Body of pancreas (tissue), 4 donors: ENCODE data around the gene DCANP1. TPM values are rescaled to one million over a fixed set of nuclear protein-coding genes. Genes with fewer than 3 reads are reported as not detected.
A peak's percentile ranks its signal among the peaks of the same experiment; 100 is the strongest.

ENCODE experiments used
- ATAC-seq: fragments of 150-250 bp; one replicate; pipeline ENCODE4 v1.9.1; 2016
- DNase-seq, 4 donors: peaks; one replicate each; pipeline ENCODE4 v3.0.0-alpha.2; 2019
- H3K27ac ChIP-seq, 4 donors: fragments of 200-600 bp; sonication (generic); 1 replicate in 3 of 4; 2 replicates in 1 of 4; pipeline versions ENCODE4 v1.5.1 to v1.6.1; 2016 to 2019; ENCODE audit warnings: mild to moderate bottlenecking in 1 of 4, mixed read lengths in 1 of 4, moderate library complexity in 1 of 4
- H3K27me3 ChIP-seq, 2 donors: fragments of 200-600 bp; sonication (generic); one replicate each; pipeline ENCODE4 v1.6.0; 2016; ENCODE audit warnings: mild to moderate bottlenecking in 1 of 2
- H3K36me3 ChIP-seq, 2 donors: fragments of 200-600 bp; sonication (generic); replicated peaks in 1 of 2; 2 replicates each; pipeline ENCODE4 v1.5.1; 2016; ENCODE audit warnings: low read depth in 2 of 2; ENCODE audit not compliant: insufficient read depth in 1 of 2
- H3K4me1 ChIP-seq: fragments of 200-600 bp; sonication (generic); one replicate; pipeline ENCODE4 v1.6.0; 2016
- H3K4me3 ChIP-seq, 2 donors: fragments of 200-600 bp; sonication (generic); 1 replicate in 1 of 2; 2 replicates in 1 of 2; pipeline ENCODE4 v1.5.1; 2016 to 2019
- H3K9me3 ChIP-seq, 3 donors: fragments of 200-600 bp; sonication (generic); 1 replicate in 2 of 3; 2 replicates in 1 of 3; pipeline ENCODE4 v1.5.1; 2016
- POLR2A ChIP-seq, 3 donors: fragments of 450-650 bp; IDR thresholded peaks; one replicate each; pipeline ENCODE4 v1.6.1; 2016; ENCODE audit warnings: antibody characterized with exemption in 3 of 3, mild to moderate bottlenecking in 2 of 3
- WGBS, 2 donors: methylation state at CpG; one replicate each; pipeline ENCODE4 v1.1.5; 2017; 5-methylcytosine and 5-hydroxymethylcytosine counted together
- intact Hi-C: fragments of 100-400 bp; cut with DNase I; formaldehyde crosslinking; loops from one replicate; pipeline ENCODE4 v1.15.1; 2023
- total RNA-seq, 2 donors: library from RNA; depleted of rRNA; stranded (reverse); fragments of >200 nt; gene quantifications; one replicate each; pipeline ENCODE4 v1.1.0, GENCODE V29; 2016
- TF ChIP-seq, protein P1 (sequence below), 7 experiments: fragments of 450-650 bp in 4 of 7; fragments of 200-600 bp in 3 of 7; sonication (generic) in 3 of 7; IDR thresholded peaks; one replicate each; pipeline ENCODE4 v1.5.1; 2016 to 2019; ENCODE audit warnings: antibody characterized with exemption in 7 of 7

The DCANP1 gene
- total RNA-seq, 2 donors from 2014 or later, result under 0.01 TPM; not detected in 1

DNA sequence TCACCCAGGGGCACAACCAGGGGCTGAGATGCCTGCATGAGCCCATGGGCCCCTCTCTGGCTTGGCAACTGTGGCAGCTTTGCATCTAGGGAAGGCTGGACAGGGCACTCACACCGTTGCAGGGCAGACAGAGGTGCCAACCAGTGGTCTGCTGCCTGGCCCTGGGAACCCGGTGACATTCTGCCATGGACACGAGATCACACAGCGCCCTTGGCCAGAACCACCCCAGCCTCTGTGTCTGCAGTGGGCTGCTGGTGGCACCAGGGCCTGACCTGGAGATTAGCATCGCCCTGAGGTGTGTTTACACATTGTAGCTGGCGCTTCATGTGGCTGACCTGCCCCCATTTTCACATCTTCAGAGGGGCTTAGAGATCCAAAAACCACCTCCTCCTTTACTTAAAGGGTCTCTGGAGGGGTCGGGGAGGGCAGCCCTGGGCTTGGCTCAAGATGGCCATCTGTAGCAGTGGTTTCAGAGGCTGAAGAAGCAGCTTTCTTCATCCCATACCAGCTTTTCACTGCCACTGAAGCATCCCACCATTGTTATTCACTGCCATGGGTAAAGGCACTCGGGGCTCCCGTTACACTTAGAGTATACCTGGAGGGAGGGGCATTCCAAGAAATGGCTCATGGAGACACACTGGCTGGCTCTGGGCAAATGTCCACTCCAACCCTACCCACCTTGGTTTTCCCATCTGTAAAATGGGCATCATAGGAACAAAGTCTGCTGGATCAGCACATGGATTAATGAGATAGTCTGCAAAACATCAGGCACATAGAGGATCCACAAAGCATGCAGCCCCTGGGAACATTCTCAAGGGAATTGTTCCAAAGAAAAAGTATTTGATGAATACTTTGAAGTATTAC is 11.4 kb downstream of the DCANP1 start:
- Histone ChIP-seq H3K27ac (no peak overlapping the region), H3K9me3 (no peaks in the 10 kb centered on the region), H3K27me3 (peaks cover 0 to 6% of the 10 kb centered on the region in 2 donors), H3K4me1 (peaks cover 8% of the 10 kb centered on the region), H3K36me3 (no peaks in the 10 kb centered on the region), H3K4me3 (no peak overlapping the region)
- 65 to 74% methylated on average over 6 to 7 of the region's 9 CpGs for WGBS, 2 donors
- DNase-seq (no peak), ATAC-seq (no peak)
- intact Hi-C loops, result no loop called here
- no peak for TF ChIP-seq POLR2A (IDR thresholded peaks at IDR 0.05)
- TF ChIP-seq, protein P1, sequence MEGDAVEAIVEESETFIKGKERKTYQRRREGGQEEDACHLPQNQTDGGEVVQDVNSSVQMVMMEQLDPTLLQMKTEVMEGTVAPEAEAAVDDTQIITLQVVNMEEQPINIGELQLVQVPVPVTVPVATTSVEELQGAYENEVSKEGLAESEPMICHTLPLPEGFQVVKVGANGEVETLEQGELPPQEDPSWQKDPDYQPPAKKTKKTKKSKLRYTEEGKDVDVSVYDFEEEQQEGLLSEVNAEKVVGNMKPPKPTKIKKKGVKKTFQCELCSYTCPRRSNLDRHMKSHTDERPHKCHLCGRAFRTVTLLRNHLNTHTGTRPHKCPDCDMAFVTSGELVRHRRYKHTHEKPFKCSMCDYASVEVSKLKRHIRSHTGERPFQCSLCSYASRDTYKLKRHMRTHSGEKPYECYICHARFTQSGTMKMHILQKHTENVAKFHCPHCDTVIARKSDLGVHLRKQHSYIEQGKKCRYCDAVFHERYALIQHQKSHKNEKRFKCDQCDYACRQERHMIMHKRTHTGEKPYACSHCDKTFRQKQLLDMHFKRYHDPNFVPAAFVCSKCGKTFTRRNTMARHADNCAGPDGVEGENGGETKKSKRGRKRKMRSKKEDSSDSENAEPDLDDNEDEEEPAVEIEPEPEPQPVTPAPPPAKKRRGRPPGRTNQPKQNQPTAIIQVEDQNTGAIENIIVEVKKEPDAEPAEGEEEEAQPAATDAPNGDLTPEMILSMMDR (IDR thresholded peaks at IDR 0.05), result no peak

DNA sequence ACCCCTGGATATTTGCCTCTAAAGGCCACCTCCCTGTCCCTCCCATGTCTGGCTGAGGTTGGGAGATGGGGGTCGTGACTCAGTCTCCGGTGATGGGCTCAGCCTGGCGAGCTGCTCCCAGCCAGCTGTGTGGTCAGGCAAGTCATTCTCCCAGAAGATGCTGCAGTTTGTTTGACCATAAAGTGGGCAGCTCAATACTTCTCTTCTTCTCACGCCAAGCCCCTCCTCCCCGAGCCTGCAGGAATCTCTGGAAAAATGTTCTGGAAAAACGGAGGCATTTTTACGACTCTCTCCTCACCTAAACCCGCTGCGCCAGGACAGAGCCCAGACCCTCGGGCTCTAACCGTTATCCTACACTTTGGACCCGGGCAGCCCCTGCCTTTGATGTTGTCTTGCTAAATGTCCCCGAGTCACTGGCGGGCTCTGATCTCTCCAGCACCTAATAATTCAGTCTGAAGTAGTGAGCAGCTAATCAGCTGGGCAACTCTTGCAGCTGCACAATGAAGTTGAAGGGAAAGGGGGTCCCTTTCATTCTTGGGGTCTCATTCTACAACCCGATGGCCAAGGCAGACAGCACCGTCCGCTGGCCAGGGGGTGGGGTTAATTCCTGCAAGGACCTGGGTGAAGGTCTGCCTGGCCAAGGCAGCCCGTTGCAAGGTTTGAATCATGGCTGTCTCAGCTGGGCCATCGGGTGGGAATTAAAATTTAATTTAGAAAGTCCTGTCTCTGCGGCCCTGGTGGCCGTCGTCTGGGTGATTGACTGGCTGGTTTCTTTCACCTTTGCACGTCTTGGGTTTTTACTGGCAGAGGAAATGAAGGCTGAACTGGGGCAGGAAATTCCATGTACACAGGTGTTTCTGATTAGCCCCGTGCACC is 12.3 kb downstream of the DCANP1 start:
- no peaks in the 10 kb centered on the region for H3K9me3 ChIP-seq
- DNase-seq (no peak), ATAC-seq (no peak)
- intact Hi-C loops, result no loop called here
- H3K36me3 ChIP-seq, result no peaks in the 10 kb centered on the region
- no peak for TF ChIP-seq POLR2A (IDR thresholded peaks at IDR 0.05)
- TF ChIP-seq, protein P1 (IDR thresholded peaks at IDR 0.05), result no peak
- no peak overlapping the region for H3K27ac ChIP-seq
- H3K4me1 ChIP-seq, result peaks cover 8% of the 10 kb centered on the region
- WGBS, 2 donors, result 49 to 53% methylated on average over 22 to 24 of the region's 24 CpGs
- H3K4me3 ChIP-seq, result no peak overlapping the region
- peaks cover 0 to 6% of the 10 kb centered on the region in 2 donors for H3K27me3 ChIP-seq

DNA sequence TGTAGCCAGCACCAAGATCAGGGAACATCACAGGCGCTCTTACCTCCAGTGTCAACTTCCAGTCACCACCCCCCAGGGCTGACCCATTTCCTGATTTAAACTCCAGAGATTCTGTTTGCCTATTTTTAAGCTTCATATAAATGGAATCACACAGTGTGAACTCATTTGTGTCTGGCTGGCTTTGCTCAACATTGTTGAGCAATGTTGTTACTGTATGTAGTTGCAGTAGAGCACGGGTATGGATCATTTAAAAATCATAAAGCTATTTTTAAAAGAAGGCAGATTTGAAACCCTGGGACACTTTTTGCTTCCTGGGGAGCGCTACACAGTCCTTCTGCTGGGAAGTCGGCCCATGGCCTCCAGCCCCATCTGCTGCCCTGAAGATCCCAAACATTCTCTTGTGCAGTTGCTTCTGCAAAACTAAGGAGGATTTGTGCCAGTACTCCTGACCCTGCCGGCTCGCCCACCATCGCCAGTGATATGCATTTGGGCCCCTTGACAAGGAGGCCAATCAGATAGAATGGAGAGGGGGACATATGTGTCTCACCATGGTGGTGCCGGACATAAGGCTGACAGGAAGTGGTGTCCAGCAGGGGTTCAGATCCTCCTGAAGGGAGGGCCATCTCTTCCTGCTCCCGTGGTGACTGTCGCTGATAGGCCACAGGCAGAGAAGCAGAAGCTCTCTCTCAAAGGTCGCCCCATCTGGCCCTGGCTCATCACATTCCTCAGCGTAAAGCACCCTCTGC is 13.3 kb downstream of the DCANP1 start:
- intact Hi-C loops, result no loop called here
- no peak for ATAC-seq
- H3K4me1 ChIP-seq, result peaks cover 8% of the 10 kb centered on the region
- no peaks in the 10 kb centered on the region for H3K36me3 ChIP-seq
- H3K27me3 ChIP-seq, result peaks cover 0 to 6% of the 10 kb centered on the region in 2 donors
- no peak for DNase-seq
- WGBS, 2 donors, result 61 to 70% methylated on average over 4 to 12 of the region's 12 CpGs
- TF ChIP-seq, protein P1 (IDR thresholded peaks at IDR 0.05), result no peak
- TF ChIP-seq POLR2A (IDR thresholded peaks at IDR 0.05), result no peak
- H3K9me3 ChIP-seq, result no peaks in the 10 kb centered on the region
- H3K4me3 ChIP-seq, result no peak overlapping the region
- peak overlapping the region in 1 of 4 donors; percentile 40 for H3K27ac ChIP-seq

DNA sequence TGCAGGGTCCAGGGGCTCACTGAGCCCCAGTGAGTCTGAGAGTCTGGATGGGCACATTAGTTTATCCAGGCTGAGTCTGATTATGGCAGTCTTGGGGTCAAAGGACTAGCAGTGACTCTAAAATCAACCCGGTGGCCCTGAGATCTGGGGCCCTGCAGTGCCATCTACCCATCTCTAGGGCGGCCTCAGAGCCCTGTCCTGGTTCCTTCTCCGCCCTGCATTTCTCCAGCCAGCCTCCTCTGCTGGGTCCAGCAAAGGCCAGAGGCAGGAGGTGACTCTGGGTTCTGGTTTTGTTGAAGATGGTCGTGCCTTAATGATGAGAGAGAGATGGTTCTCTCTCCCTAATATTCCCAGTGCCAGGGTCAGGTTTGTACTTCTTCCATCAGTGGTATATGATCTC is 15.0 kb downstream of the DCANP1 start:
- H3K4me3 ChIP-seq, result no peak overlapping the region
- TF ChIP-seq POLR2A (IDR thresholded peaks at IDR 0.05), result no peak
- TF ChIP-seq, protein P1 (IDR thresholded peaks at IDR 0.05), result no peak
- DNase-seq, result no peak
- no peak for ATAC-seq
- intact Hi-C loops, result no loop called here
- no peaks in the 10 kb centered on the region for H3K36me3 ChIP-seq
- WGBS, 2 donors, result 63 to 67% methylated on average over 3 to 4 of the region's 4 CpGs
- H3K27ac ChIP-seq, result no peak overlapping the region
- H3K4me1 ChIP-seq, result no peaks in the 10 kb centered on the region
- no peaks in the 10 kb centered on the region for H3K9me3 ChIP-seq
- H3K27me3 ChIP-seq, result peaks cover 0 to 6% of the 10 kb centered on the region in 2 donors
